HepG2 (cell line): ENCODE measurements around the gene CADPS2.

ENCODE experiments used
- CEBPB ChIP-seq: IDR thresholded peaks from 2 replicates; pipeline ENCODE4 v1.6.1; 2011; ENCODE audit warnings: low read depth, low read length, improper control_type of control experiment, borderline replicate concordance
- EZH2 ChIP-seq: conservative IDR thresholded peaks from 2 replicates; pipeline ENCODE4 v1.6.1; 2012; ENCODE audit warnings: mild to moderate bottlenecking, low read depth, low read length, moderate library complexity
- GLI4 ChIP-seq: sonication (generic); formaldehyde crosslinking; IDR thresholded peaks from 2 replicates; pipeline ENCODE4 v1.5.1; 2020; ENCODE audit warnings: missing genetic modification reagents, mild to moderate bottlenecking, moderate library complexity, borderline replicate concordance
- REPIN1 ChIP-seq: sonication (generic); formaldehyde crosslinking; IDR thresholded peaks from 2 replicates; pipeline ENCODE4 v1.8.0; 2022; ENCODE audit warnings: missing genetic modification reagents, low read depth, mild to moderate bottlenecking, borderline replicate concordance
- ZNF232 ChIP-seq: sonication (generic); formaldehyde crosslinking; IDR thresholded peaks from 2 replicates; pipeline ENCODE4 v1.4.0; 2020; ENCODE audit warnings: missing genetic modification reagents, borderline replicate concordance
- ZNF589 ChIP-seq: sonication (generic); formaldehyde crosslinking; conservative IDR thresholded peaks from 2 replicates; pipeline ENCODE4 v1.8.0; 2022; ENCODE audit warnings: mild to moderate bottlenecking, moderate library complexity, missing genetic modification reagents
- ZNF777 ChIP-seq: sonication (generic); formaldehyde crosslinking; IDR thresholded peaks from 2 replicates; pipeline ENCODE4 v1.4.0; 2020; ENCODE audit warnings: missing genetic modification reagents
- ZSCAN20 ChIP-seq: sonication (generic); formaldehyde crosslinking; IDR thresholded peaks from 2 replicates; pipeline ENCODE4 v1.4.0; 2020; ENCODE audit warnings: missing genetic modification reagents, mild to moderate bottlenecking, borderline replicate concordance
- TF ChIP-seq, protein P1 (sequence below): sonication (generic); formaldehyde crosslinking; conservative IDR thresholded peaks from 2 replicates; pipeline ENCODE4 v1.4.0; 2020; ENCODE audit warnings: missing genetic modification reagents
- TF ChIP-seq, protein P2 (sequence below), 2 experiments: IDR thresholded peaks; 2 replicates each; pipeline ENCODE4 v1.6.1; 2011 to 2012; ENCODE audit warnings: low read length in 2 of 2, borderline replicate concordance in 1 of 2, low read depth in 1 of 2, mild to moderate bottlenecking in 1 of 2, moderate library complexity in 1 of 2
- TF ChIP-seq, protein P3 (sequence below): sonication (generic); formaldehyde crosslinking; IDR thresholded peaks from 2 replicates; pipeline ENCODE4 v1.4.0; 2020; ENCODE audit warnings: missing genetic modification reagents, borderline replicate concordance
- TF ChIP-seq, protein P4 (sequence below): IDR thresholded peaks from 2 replicates; pipeline ENCODE4 v1.6.1; 2012; ENCODE audit warnings: low read length, improper control_type of control experiment

DNA sequence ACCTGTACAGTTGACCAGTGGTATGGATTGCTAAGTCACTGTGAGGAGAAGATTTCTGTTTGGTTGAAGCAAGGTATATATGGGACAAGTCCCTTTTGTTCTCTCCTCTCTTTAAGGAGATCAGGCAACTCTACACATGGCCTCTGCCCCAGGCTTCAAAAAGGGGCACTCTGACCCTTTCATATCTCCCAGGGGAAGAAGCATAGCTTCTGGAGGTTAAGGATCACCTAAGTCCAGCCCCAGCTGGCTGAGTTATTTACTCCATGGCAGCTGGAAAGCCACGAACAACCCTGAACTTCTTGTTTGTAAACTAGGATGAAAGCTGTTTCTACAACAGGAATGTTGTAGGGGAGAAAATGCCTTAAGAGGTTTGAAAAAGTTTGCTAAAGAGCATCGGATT, 452.5 kb downstream of the CADPS2 start:
- TF ChIP-seq, protein P1, sequence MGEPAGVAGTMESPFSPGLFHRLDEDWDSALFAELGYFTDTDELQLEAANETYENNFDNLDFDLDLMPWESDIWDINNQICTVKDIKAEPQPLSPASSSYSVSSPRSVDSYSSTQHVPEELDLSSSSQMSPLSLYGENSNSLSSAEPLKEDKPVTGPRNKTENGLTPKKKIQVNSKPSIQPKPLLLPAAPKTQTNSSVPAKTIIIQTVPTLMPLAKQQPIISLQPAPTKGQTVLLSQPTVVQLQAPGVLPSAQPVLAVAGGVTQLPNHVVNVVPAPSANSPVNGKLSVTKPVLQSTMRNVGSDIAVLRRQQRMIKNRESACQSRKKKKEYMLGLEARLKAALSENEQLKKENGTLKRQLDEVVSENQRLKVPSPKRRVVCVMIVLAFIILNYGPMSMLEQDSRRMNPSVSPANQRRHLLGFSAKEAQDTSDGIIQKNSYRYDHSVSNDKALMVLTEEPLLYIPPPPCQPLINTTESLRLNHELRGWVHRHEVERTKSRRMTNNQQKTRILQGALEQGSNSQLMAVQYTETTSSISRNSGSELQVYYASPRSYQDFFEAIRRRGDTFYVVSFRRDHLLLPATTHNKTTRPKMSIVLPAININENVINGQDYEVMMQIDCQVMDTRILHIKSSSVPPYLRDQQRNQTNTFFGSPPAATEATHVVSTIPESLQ, result no peak
- TF ChIP-seq REPIN1 (CRISPR knock-in tag) (no peak), ZNF232 (CRISPR knock-in tag) (no peak), EZH2 (no peak), GLI4 (no peak), ZNF589 (CRISPR knock-in tag) (no peak), ZSCAN20 (no peak), CEBPB (no peak), ZNF777 (CRISPR knock-in tag) (no peak)
- TF ChIP-seq, protein P2, sequence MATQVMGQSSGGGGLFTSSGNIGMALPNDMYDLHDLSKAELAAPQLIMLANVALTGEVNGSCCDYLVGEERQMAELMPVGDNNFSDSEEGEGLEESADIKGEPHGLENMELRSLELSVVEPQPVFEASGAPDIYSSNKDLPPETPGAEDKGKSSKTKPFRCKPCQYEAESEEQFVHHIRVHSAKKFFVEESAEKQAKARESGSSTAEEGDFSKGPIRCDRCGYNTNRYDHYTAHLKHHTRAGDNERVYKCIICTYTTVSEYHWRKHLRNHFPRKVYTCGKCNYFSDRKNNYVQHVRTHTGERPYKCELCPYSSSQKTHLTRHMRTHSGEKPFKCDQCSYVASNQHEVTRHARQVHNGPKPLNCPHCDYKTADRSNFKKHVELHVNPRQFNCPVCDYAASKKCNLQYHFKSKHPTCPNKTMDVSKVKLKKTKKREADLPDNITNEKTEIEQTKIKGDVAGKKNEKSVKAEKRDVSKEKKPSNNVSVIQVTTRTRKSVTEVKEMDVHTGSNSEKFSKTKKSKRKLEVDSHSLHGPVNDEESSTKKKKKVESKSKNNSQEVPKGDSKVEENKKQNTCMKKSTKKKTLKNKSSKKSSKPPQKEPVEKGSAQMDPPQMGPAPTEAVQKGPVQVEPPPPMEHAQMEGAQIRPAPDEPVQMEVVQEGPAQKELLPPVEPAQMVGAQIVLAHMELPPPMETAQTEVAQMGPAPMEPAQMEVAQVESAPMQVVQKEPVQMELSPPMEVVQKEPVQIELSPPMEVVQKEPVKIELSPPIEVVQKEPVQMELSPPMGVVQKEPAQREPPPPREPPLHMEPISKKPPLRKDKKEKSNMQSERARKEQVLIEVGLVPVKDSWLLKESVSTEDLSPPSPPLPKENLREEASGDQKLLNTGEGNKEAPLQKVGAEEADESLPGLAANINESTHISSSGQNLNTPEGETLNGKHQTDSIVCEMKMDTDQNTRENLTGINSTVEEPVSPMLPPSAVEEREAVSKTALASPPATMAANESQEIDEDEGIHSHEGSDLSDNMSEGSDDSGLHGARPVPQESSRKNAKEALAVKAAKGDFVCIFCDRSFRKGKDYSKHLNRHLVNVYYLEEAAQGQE (IDR thresholded peaks at IDR 0.05; ENCODE audit: borderline replicate concordance in 1 of 2, low read depth in 1 of 2, low read length in 2 of 2), result no peak
- TF ChIP-seq, protein P3, sequence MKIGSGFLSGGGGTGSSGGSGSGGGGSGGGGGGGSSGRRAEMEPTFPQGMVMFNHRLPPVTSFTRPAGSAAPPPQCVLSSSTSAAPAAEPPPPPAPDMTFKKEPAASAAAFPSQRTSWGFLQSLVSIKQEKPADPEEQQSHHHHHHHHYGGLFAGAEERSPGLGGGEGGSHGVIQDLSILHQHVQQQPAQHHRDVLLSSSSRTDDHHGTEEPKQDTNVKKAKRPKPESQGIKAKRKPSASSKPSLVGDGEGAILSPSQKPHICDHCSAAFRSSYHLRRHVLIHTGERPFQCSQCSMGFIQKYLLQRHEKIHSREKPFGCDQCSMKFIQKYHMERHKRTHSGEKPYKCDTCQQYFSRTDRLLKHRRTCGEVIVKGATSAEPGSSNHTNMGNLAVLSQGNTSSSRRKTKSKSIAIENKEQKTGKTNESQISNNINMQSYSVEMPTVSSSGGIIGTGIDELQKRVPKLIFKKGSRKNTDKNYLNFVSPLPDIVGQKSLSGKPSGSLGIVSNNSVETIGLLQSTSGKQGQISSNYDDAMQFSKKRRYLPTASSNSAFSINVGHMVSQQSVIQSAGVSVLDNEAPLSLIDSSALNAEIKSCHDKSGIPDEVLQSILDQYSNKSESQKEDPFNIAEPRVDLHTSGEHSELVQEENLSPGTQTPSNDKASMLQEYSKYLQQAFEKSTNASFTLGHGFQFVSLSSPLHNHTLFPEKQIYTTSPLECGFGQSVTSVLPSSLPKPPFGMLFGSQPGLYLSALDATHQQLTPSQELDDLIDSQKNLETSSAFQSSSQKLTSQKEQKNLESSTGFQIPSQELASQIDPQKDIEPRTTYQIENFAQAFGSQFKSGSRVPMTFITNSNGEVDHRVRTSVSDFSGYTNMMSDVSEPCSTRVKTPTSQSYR (CRISPR knock-in tag), result no peak
- TF ChIP-seq, protein P4, sequence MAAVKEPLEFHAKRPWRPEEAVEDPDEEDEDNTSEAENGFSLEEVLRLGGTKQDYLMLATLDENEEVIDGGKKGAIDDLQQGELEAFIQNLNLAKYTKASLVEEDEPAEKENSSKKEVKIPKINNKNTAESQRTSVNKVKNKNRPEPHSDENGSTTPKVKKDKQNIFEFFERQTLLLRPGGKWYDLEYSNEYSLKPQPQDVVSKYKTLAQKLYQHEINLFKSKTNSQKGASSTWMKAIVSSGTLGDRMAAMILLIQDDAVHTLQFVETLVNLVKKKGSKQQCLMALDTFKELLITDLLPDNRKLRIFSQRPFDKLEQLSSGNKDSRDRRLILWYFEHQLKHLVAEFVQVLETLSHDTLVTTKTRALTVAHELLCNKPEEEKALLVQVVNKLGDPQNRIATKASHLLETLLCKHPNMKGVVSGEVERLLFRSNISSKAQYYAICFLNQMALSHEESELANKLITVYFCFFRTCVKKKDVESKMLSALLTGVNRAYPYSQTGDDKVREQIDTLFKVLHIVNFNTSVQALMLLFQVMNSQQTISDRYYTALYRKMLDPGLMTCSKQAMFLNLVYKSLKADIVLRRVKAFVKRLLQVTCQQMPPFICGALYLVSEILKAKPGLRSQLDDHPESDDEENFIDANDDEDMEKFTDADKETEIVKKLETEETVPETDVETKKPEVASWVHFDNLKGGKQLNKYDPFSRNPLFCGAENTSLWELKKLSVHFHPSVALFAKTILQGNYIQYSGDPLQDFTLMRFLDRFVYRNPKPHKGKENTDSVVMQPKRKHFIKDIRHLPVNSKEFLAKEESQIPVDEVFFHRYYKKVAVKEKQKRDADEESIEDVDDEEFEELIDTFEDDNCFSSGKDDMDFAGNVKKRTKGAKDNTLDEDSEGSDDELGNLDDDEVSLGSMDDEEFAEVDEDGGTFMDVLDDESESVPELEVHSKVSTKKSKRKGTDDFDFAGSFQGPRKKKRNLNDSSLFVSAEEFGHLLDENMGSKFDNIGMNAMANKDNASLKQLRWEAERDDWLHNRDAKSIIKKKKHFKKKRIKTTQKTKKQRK, result no peak
